Neural progenitor cell (in vitro differentiated cells): ENCODE results near the gene KCNAB1. TPM values are rescaled to one million over a fixed set of nuclear protein-coding genes. Genes with fewer than 3 reads are reported as not detected.

Experiments used
- DNase-seq: peaks from one replicate; pipeline ENCODE4 v3.0.0-alpha.2; 2016; ENCODE audit warnings: low spot score
- H2AFZ ChIP-seq: fragments of 200-600 bp; sonication (generic); replicated peaks from 2 replicates; pipeline ENCODE4 v1.6.1; 2016; ENCODE audit warnings: antibody characterized with exemption
- H3F3A ChIP-seq: fragments of 200-600 bp; sonication (generic); 2 replicates; pipeline ENCODE4 v1.6.1; 2016; ENCODE audit warnings: antibody characterized with exemption, low read depth
- H3K27ac ChIP-seq: fragments of 200-600 bp; sonication (generic); 2 replicates; pipeline ENCODE4 v1.5.1; 2016; ENCODE audit warnings: mild to moderate bottlenecking
- H3K27me3 ChIP-seq: fragments of 200-600 bp; sonication (generic); 2 replicates; pipeline ENCODE4 v1.6.1; 2016; ENCODE audit warnings: mild to moderate bottlenecking, moderate library complexity
- H3K36me3 ChIP-seq: fragments of 200-600 bp; sonication (generic); 2 replicates; pipeline ENCODE4 v1.5.1; 2016
- H3K4me1 ChIP-seq: fragments of 200-600 bp; sonication (generic); 2 replicates; pipeline ENCODE4 v1.6.1; 2016; ENCODE audit warnings: mixed run types
- H3K4me2 ChIP-seq: fragments of 200-600 bp; sonication (generic); 2 replicates; pipeline ENCODE4 v1.6.1; 2016
- H3K4me3 ChIP-seq: fragments of 200-600 bp; sonication (generic); 2 replicates; pipeline ENCODE4 v1.5.1; 2016
- H3K79me2 ChIP-seq: fragments of 200-600 bp; sonication (generic); 2 replicates; pipeline ENCODE4 v1.6.1; 2016; ENCODE audit warnings: low read depth
- H3K9ac ChIP-seq: fragments of 200-600 bp; sonication (generic); 2 replicates; pipeline ENCODE4 v1.6.1; 2016
- H3K9me3 ChIP-seq: fragments of 200-600 bp; sonication (generic); 2 replicates; pipeline ENCODE4 v1.5.1; 2016; ENCODE audit warnings: low read depth
- H4K20me1 ChIP-seq: fragments of 200-600 bp; sonication (generic); 2 replicates; pipeline ENCODE4 v1.6.1; 2016; ENCODE audit warnings: low read depth
- H3K27ac Mint-ChIP-seq: 3 replicates; pipeline ENCODE4 v1.8.0; 2021; ENCODE audit warnings: mixed read lengths
- H3K27me3 Mint-ChIP-seq: 2 replicates; pipeline ENCODE4 v1.8.0; 2022; ENCODE audit warnings: low read depth, mild to moderate bottlenecking, inconsistent platforms, moderate library complexity, mixed read lengths; ENCODE audit not compliant: insufficient read depth
- H3K36me3 Mint-ChIP-seq: 3 replicates; pipeline ENCODE4 v1.8.0; 2021; ENCODE audit warnings: mixed read lengths
- H3K4me1 Mint-ChIP-seq: 3 replicates; pipeline ENCODE4 v1.8.0; 2021; ENCODE audit warnings: mixed read lengths
- H3K4me3 Mint-ChIP-seq: 3 replicates; pipeline ENCODE4 v1.8.0; 2021; ENCODE audit warnings: mild to moderate bottlenecking, moderate library complexity, mixed read lengths
- H3K9me3 Mint-ChIP-seq: 3 replicates; pipeline ENCODE4 v1.8.0; 2020; ENCODE audit warnings: mixed read lengths
- CTCF ChIP-seq: fragments of 200-600 bp; sonication (generic); IDR thresholded peaks from 2 replicates; pipeline ENCODE4 v1.5.1; 2017; ENCODE audit warnings: antibody characterized with exemption, mild to moderate bottlenecking
- EZH2 ChIP-seq: fragments of 200-600 bp; sonication (generic); IDR thresholded peaks from 2 replicates; pipeline ENCODE4 v1.6.1; 2017; ENCODE audit warnings: antibody characterized with exemption, mild to moderate bottlenecking, moderate library complexity
- EZH2phosphoT487 ChIP-seq: fragments of 200-600 bp; sonication (generic); IDR thresholded peaks from 2 replicates; pipeline ENCODE4 v1.6.1; 2017; ENCODE audit warnings: antibody characterized with exemption
- total RNA-seq: library from RNA; depleted of rRNA; stranded (reverse); fragments of >200 nt; gene quantifications from 2 replicates; pipeline ENCODE4 v1.2.3, GENCODE V29; 2015; ENCODE audit warnings: low replicate concordance

KCNAB1 gene
- total RNA-seq, 1 donor from 2014 or later: 0.24 TPM

GRCh38 chr3:156339491-156339890 lies 219.1 kb downstream of the KCNAB1 start:
- no peaks in the 10 kb centered on the region for H3K9me3 Mint-ChIP-seq

GRCh38 chr3:156341332-156341731 lies 221.0 kb downstream of the KCNAB1 start:
- no peak overlapping the region for H3K4me2 ChIP-seq
- H3K36me3 Mint-ChIP-seq: no peaks in the 10 kb centered on the region
- no peaks in the 10 kb centered on the region for H3F3A ChIP-seq
- no peaks in the 10 kb centered on the region for H3K79me2 ChIP-seq
- no peaks in the 10 kb centered on the region for H3K9me3 ChIP-seq
- peaks cover 14% of the 10 kb centered on the region for H3K4me1 ChIP-seq
- DNase-seq: no peak
- no peak overlapping the region for H3K4me3 ChIP-seq
- no peaks in the 10 kb centered on the region for H3K36me3 ChIP-seq
- H3K27me3 Mint-ChIP-seq: no peaks in the 10 kb centered on the region
- H3K4me3 Mint-ChIP-seq: no peak overlapping the region
- no peaks in the 10 kb centered on the region for H4K20me1 ChIP-seq
- no peaks in the 10 kb centered on the region for H3K9me3 Mint-ChIP-seq
- no peak overlapping the region for H2AFZ ChIP-seq
- H3K4me1 Mint-ChIP-seq: peaks cover 15% of the 10 kb centered on the region
- no peak overlapping the region for H3K9ac ChIP-seq
- TF ChIP-seq EZH2phosphoT487: no peak
- no peak for TF ChIP-seq EZH2
- TF ChIP-seq CTCF: no peak
- H3K27ac Mint-ChIP-seq: no peak overlapping the region
- no peak overlapping the region for H3K27ac ChIP-seq
- no peaks in the 10 kb centered on the region for H3K27me3 ChIP-seq

More at GRCh38 chr3:156339491-156339890, 219.1 kb downstream of the KCNAB1 start:
- Mint-ChIP-seq H3K4me3 (no peak overlapping the region), H3K36me3 (no peaks in the 10 kb centered on the region), H3K27ac (no peak overlapping the region), H3K4me1 (peaks cover 24% of the 10 kb centered on the region), H3K27me3 (peaks cover 2% of the 10 kb centered on the region)
- Histone ChIP-seq H3K9me3 (no peaks in the 10 kb centered on the region), H4K20me1 (no peaks in the 10 kb centered on the region), H3K9ac (no peak overlapping the region), H3K36me3 (no peaks in the 10 kb centered on the region), H2AFZ (no peak overlapping the region), H3K27ac (no peak overlapping the region), H3K4me1 (peaks cover 20% of the 10 kb centered on the region), H3K4me3 (no peak overlapping the region), H3K27me3 (no peaks in the 10 kb centered on the region), H3K4me2 (no peak overlapping the region), H3K79me2 (no peaks in the 10 kb centered on the region), H3F3A (no peaks in the 10 kb centered on the region)
- TF ChIP-seq EZH2 (no peak), EZH2phosphoT487 (no peak), CTCF (no peak)
- DNase-seq: no peak

- Histone ChIP-seq H3K9me3 (no peaks in the 10 kb centered on the region), H3K4me1 (peaks cover 14% of the 10 kb centered on the region), H3K79me2 (no peaks in the 10 kb centered on the region), H3K9ac (no peak overlapping the region), H3K27me3 (no peaks in the 10 kb centered on the region), H3K27ac (no peak overlapping the region), H3K4me2 (no peak overlapping the region), H3K4me3 (no peak overlapping the region), H2AFZ (no peak overlapping the region), H3K36me3 (no peaks in the 10 kb centered on the region), H3F3A (no peaks in the 10 kb centered on the region), H4K20me1 (no peaks in the 10 kb centered on the region)
- H3K9me3 Mint-ChIP-seq: no peaks in the 10 kb centered on the region
- peaks cover 15% of the 10 kb centered on the region for H3K4me1 Mint-ChIP-seq
- no peak overlapping the region for H3K4me3 Mint-ChIP-seq
- TF ChIP-seq CTCF (no peak), EZH2phosphoT487 (no peak), EZH2 (no peak)
- no peak for DNase-seq
- H3K36me3 Mint-ChIP-seq: no peaks in the 10 kb centered on the region
- peak overlapping the region; percentile 53 for H3K27ac Mint-ChIP-seq
- H3K27me3 Mint-ChIP-seq: no peaks in the 10 kb centered on the region
Measured at GRCh38 chr3:156341831-156342416, 221.5 kb downstream of the KCNAB1 start.
